HL-60 (cell line): ENCODE results near the gene EFTUD2.

Experiments used
- CTCF ChIP-seq: IDR thresholded peaks from one replicate; pipeline ENCODE4 v1.5.1; 2011; ENCODE audit warnings: low read length, control low read depth, inconsistent platforms; ENCODE audit not compliant: insufficient read depth
- GABPA ChIP-seq: IDR thresholded peaks from 2 replicates; pipeline ENCODE4 v1.6.1; 2012; ENCODE audit warnings: low read depth
- REST ChIP-seq: IDR thresholded peaks from 2 replicates; pipeline ENCODE4 v1.6.1; 2012; ENCODE audit warnings: low read depth; ENCODE audit not compliant: insufficient replicate concordance

GRCh38 chr17:44828919-44829522, 70.2 kb downstream of the EFTUD2 start:
- TF ChIP-seq CTCF = no peak
- TF ChIP-seq REST = no peak
- TF ChIP-seq GABPA = no peak
